Skeletal muscle satellite cell (primary cell): ENCODE measurements around the gene SPTLC2.
"Not testable (repeated sequence)": the region's sequence is repeated elsewhere in the genome, so short reads cannot be mapped to it uniquely, and the experiment has no call there.

Experiments used
- H3K27me3 ChIP-seq: 2 replicates; pipeline ENCODE4 v1.7.0; 2013; ENCODE audit warnings: low read length; ENCODE audit not compliant: control insufficient read depth, insufficient read depth
- H3K36me3 ChIP-seq: 2 replicates; pipeline ENCODE4 v1.7.0; 2013; ENCODE audit warnings: mild to moderate bottlenecking, control low read depth, low read length; ENCODE audit not compliant: insufficient read depth
- H3K4me1 ChIP-seq: 2 replicates; pipeline ENCODE4 v1.7.0; 2013; ENCODE audit warnings: low read length; ENCODE audit not compliant: control insufficient read depth, insufficient read depth
- H3K4me2 ChIP-seq: 2 replicates; pipeline ENCODE4 v1.7.0; 2013; ENCODE audit warnings: mild to moderate bottlenecking, low read length
- H3K4me3 ChIP-seq: 2 replicates; pipeline ENCODE4 v1.7.0; 2013; ENCODE audit warnings: low read length
- H3K9ac ChIP-seq: 2 replicates; pipeline ENCODE4 v1.7.0; 2013; ENCODE audit warnings: mild to moderate bottlenecking, low read depth, low read length, moderate library complexity
- H3K9me3 ChIP-seq: replicated peaks from 2 replicates; pipeline ENCODE4 v1.7.0; 2013; ENCODE audit warnings: mild to moderate bottlenecking, control low read depth, low read length

Gene SPTLC2

GRCh38 chr14:77645520-77646230, 29.2 kb upstream of the SPTLC2 start:
- Histone ChIP-seq H3K4me3 (no peak overlapping the region), H3K9me3 (no peaks in the 10 kb centered on the region), H3K36me3 (no peaks in the 10 kb centered on the region), H3K9ac (no peak overlapping the region), H3K4me1 (peaks cover 15% of the 10 kb centered on the region), H3K4me2 (no peak overlapping the region), H3K27me3 (no peaks in the 10 kb centered on the region)

- Histone ChIP-seq H3K9ac (peak overlapping the region; percentile 62), H3K4me2 (peak overlapping the region; percentile 77), H3K4me3 (peak overlapping the region; percentile 56), H3K36me3 (no peaks in the 10 kb centered on the region), H3K9me3 (no peaks in the 10 kb centered on the region), H3K27me3 (no peaks in the 10 kb centered on the region), H3K4me1 (peaks cover 32% of the 10 kb centered on the region)
These were observed 26.0 kb upstream of the SPTLC2 start for GRCh38 chr14:77642407-77642806.

GRCh38 chr14:77641534-77642341, 25.3 kb upstream of the SPTLC2 start:
- peak overlapping the region; percentile 56 for H3K4me3 ChIP-seq
- peak overlapping the region; percentile 77 for H3K4me2 ChIP-seq
- H3K36me3 ChIP-seq = no peaks in the 10 kb centered on the region
- H3K9ac ChIP-seq = peak overlapping the region; percentile 62
- no peaks in the 10 kb centered on the region for H3K9me3 ChIP-seq
- H3K27me3 ChIP-seq = no peaks in the 10 kb centered on the region
- H3K4me1 ChIP-seq = peaks cover 34% of the 10 kb centered on the region

GRCh38 chr14:77640756-77641533, 24.5 kb upstream of the SPTLC2 start:
- H3K36me3 ChIP-seq = no peaks in the 10 kb centered on the region
- H3K4me2 ChIP-seq = peak overlapping the region; percentile 77
- H3K9ac ChIP-seq = peak overlapping the region; percentile 62
- H3K4me1 ChIP-seq = peaks cover 34% of the 10 kb centered on the region
- H3K9me3 ChIP-seq = no peaks in the 10 kb centered on the region
- no peak overlapping the region for H3K4me3 ChIP-seq
- H3K27me3 ChIP-seq = no peaks in the 10 kb centered on the region

GRCh38 chr14:77638771-77639171, 22.3 kb upstream of the SPTLC2 start:
- no peaks in the 10 kb centered on the region for H3K36me3 ChIP-seq
- H3K9me3 ChIP-seq = no peaks in the 10 kb centered on the region
- H3K4me1 ChIP-seq = peaks cover 34% of the 10 kb centered on the region
- no peak overlapping the region for H3K4me3 ChIP-seq
- H3K27me3 ChIP-seq = no peaks in the 10 kb centered on the region
- peak overlapping the region; percentile 74 for H3K9ac ChIP-seq
- H3K4me2 ChIP-seq = peak overlapping the region; percentile 35

GRCh38 chr14:77635869-77636268, 19.4 kb upstream of the SPTLC2 start:
- H3K4me2 ChIP-seq, H3K9ac ChIP-seq, H3K36me3 ChIP-seq, H3K27me3 ChIP-seq, H3K4me3 ChIP-seq, H3K9me3 ChIP-seq: not testable (repeated sequence)
- peaks cover 19% of the 10 kb centered on the region for H3K4me1 ChIP-seq

- not testable (repeated sequence) for H3K4me3 ChIP-seq, H3K9me3 ChIP-seq, H3K36me3 ChIP-seq, H3K27me3 ChIP-seq, H3K4me2 ChIP-seq, H3K9ac ChIP-seq
- peaks cover 19% of the 10 kb centered on the region for H3K4me1 ChIP-seq
These were observed 19.0 kb upstream of the SPTLC2 start for GRCh38 chr14:77635466-77635865.

- H3K4me1 ChIP-seq = no peaks in the 10 kb centered on the region
- no peaks in the 10 kb centered on the region for H3K27me3 ChIP-seq
- no peak overlapping the region for H3K9ac ChIP-seq
- H3K36me3 ChIP-seq = no peaks in the 10 kb centered on the region
- H3K4me2 ChIP-seq = no peak overlapping the region
- H3K9me3 ChIP-seq = no peaks in the 10 kb centered on the region
- no peak overlapping the region for H3K4me3 ChIP-seq
These were observed 13.7 kb upstream of the SPTLC2 start for GRCh38 chr14:77630111-77630510.

- Histone ChIP-seq H3K9me3 (no peaks in the 10 kb centered on the region), H3K4me2 (no peak overlapping the region), H3K36me3 (no peaks in the 10 kb centered on the region), H3K4me1 (no peaks in the 10 kb centered on the region), H3K27me3 (no peaks in the 10 kb centered on the region), H3K9ac (no peak overlapping the region), H3K4me3 (no peak overlapping the region)
These were observed 8.9 kb upstream of the SPTLC2 start for GRCh38 chr14:77625360-77625759.

GRCh38 chr14:77623201-77623600, 6.8 kb upstream of the SPTLC2 start:
- Histone ChIP-seq H3K4me3 (no peak overlapping the region), H3K27me3 (no peaks in the 10 kb centered on the region), H3K9ac (no peak overlapping the region), H3K4me1 (no peaks in the 10 kb centered on the region), H3K36me3 (no peaks in the 10 kb centered on the region), H3K4me2 (no peak overlapping the region), H3K9me3 (no peaks in the 10 kb centered on the region)

GRCh38 chr14:77622366-77622961, 6.0 kb upstream of the SPTLC2 start:
- Histone ChIP-seq H3K27me3 (no peaks in the 10 kb centered on the region), H3K36me3 (no peaks in the 10 kb centered on the region), H3K4me1 (no peaks in the 10 kb centered on the region), H3K9ac (no peak overlapping the region), H3K4me3 (no peak overlapping the region), H3K4me2 (no peak overlapping the region), H3K9me3 (no peaks in the 10 kb centered on the region)
